SIG-M5 treated with dmso at 0.1 percent for 504 hours (cell line): ENCODE measurements around the gene KCNN4.
A peak's percentile ranks its signal among the peaks of the same experiment; 100 is the strongest.

Source experiments
- DNase-seq: peaks from one replicate; lab custom pipeline; 2025; ENCODE audit not compliant: unreplicated experiment; lab: John Stamatoyannopoulos, UW

Gene KCNN4

DNA sequence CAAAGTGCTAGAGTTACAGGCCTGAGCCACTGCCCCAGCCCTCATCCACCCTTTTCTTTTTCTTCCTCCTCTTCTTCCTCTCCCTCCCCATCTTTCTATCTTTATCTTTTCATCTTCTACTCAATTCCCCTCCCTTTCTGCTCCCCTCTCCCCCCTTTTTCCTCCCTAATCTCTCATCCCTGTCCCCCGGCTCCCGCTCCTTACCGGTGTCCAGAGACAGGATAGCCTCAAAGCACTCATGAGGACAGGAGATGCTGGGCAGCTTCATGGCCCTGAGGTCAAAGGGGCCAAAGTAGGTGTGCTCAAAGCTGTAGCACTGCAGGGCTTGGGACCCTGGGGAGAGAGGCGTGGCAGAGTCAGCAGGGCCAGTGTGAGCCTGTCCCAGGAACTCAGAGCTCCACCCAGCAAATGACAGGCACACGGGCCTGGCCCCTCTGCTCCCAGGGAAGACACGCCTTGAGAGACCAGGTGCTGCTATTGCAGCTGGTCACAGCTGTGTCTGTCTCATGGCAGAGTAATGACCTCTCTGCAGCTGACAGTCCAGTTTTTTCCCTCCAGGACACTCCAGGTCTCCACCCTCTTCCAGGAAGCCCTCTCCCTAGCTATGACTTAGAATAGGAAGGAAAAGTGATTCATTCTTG is 18.8 kb upstream of the KCNN4 start:
- no peak for DNase-seq

GRCh38 chr19:43798546-43799409 is 18.0 kb upstream of the KCNN4 start:
- DNase-seq = no peak

- no peak for DNase-seq
Measured at GRCh38 chr19:43798026-43798545, 17.3 kb upstream of the KCNN4 start.

- DNase-seq = no peak
Measured at GRCh38 chr19:43797556-43797955, 16.8 kb upstream of the KCNN4 start.

DNA sequence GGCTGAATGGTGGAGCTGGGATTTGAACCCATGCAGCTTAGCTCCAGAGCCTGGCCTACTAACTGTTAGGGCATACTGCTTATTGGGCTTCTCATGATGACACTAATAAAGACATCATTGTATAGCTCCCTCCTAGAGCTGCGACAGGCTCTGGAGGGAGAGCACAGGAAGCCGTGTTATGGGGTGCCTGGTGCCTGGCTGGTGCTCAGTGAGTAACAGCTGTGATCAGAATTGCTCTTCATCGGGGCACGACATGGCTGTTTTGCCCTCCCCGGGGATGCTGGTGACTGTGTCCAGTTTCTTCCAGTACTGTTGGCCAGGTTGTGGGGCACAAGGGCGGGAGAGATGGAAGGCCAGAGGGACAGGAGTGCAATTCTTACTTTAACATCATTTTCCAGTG is 16.3 kb upstream of the KCNN4 start:
- no peak for DNase-seq

- peak; percentile 35 for DNase-seq
Measured at GRCh38 chr19:43790587-43790986, 9.8 kb upstream of the KCNN4 start.

DNA sequence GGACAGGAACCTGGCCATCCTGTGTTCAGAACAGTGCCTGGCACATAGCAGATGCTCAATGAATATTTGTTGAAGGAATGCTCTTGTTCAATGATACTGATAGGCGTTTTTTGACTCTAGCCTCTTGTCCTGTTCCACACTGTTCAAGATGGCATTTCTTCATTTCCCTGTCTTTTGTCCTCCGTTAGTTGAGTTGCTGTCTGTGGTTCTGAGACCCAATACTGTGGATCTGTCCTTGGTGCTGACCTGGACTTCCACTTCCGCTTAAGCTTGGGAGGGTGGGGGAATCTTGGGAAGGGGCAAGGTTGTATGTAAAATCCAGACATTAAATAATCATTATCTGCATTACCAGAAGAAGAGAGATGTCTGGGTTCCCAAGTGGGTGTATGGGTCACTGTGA is 8.3 kb upstream of the KCNN4 start:
- DNase-seq = peak; percentile 61

DNA sequence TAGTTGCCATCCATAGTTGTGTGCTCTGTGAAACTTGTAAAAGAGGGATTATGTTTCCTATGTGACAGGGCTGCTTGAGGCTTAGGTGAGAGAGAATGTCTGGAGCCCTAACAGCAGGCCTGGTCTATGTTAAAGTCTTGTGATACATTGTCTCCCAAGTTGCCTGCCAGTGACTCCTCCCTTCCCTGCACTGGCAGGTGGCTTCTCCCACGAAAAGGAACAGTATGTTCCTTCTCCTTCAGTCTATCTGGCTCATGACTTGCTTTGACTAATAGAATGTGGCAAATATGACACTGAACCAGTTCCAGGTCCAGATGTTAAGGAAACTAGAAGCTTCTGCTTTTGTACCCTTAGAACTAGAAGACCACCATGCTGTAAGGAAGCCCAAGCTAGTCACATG is 5.9 kb upstream of the KCNN4 start:
- DNase-seq = no peak

DNA sequence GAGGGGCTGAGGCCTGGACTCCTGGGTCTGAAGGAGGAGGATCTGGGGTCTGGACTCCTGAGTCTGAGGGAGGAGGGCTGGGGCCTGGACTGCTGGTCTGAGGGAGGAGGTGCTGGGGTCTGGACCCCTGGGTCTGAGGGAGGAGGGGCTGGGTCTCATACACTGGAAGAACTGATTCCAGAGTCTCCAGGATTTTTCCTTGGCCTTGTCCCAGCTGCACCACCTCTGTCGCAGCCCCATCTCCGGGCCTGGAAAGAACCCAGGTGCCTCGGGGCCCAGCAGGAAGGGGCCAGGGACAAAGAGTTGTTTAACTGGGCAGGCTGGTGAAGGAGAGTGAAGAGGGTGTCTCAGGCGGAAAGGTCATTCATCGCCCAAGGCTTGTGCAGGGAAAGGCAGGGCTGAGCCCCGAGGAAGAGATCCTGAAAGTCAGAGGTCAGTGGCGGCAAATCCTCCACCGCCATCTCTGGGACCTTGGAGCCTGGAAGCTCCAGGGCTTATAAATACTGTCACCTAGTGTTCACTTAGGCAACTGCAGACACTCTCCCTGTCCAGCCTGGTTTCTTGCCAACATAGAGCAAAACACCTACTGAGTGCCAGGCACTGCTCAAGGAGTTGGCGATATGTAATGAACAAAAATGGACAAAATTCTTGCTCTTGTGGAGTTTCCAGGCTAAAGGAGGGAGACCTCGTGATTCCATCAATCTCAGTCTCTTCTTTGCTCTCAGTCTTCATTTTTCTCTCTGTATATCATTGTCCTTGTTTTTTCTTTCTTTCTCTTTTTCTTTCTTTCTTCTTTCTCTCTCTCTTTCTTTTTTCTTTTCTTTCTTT is 4.4 kb upstream of the KCNN4 start:
- peak; percentile 79 for DNase-seq

DNA sequence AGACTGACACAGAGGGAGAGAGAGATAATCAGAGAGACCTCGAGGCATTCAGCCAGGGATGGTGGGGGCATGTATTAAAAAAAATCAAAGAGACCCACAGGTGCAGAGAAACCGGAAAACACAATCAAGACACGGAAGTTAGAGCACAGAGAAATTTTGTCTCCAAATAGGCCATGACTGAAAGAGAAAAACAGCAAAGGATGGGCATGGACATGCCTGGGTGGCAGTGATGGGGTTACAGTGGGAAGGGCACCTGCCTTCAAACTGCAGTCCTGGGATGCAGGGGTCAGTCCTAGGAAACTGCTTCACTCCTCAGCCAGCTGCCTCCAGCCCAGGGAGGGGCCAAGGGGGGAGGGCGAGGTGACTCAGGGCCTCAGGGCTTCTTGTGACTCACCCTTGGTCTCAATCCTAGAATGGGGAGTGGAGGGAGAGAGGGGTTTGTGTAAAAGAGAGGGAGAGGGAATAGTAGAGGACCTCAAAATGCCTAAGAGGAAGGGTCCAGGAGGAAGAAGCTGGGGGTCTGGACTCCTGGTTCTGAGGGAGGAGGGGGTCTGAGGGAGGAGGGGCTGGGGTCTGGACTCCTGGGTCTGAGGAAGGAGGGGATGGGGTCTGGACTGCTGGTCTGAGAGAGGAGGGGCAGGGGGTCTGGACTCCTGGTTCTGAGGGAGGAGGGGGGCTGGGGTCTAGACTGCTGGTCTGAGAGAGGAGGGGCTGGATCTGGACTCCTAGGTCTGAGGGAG is 3.6 kb upstream of the KCNN4 start:
- peak; percentile 30 for DNase-seq

DNA sequence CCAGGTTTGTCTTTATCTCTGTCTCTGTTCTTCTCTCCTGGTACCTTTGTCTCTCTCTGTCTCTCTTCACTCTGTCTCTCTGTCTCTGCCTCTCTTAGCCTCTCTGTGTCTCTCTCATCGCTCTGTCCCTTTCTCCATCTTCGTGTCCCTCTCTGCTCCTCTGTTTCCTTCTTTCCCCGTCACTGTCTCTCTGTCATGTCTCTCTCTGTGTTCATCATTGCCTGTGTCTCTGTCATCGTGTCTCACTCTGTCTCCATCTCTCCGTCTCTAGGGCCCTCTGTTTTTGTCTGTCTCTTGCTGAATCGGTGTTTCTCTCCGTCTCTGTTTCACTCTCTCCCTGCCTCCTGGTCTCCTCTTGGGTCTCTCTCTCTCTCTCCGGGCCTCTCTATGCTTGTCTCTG is 2.9 kb upstream of the KCNN4 start:
- DNase-seq = no peak

GRCh38 chr19:43782689-43783231 is 2.0 kb upstream of the KCNN4 start:
- no peak for DNase-seq

- DNase-seq = no peak
Measured at GRCh38 chr19:43782311-43782660, 1.5 kb upstream of the KCNN4 start.

DNA sequence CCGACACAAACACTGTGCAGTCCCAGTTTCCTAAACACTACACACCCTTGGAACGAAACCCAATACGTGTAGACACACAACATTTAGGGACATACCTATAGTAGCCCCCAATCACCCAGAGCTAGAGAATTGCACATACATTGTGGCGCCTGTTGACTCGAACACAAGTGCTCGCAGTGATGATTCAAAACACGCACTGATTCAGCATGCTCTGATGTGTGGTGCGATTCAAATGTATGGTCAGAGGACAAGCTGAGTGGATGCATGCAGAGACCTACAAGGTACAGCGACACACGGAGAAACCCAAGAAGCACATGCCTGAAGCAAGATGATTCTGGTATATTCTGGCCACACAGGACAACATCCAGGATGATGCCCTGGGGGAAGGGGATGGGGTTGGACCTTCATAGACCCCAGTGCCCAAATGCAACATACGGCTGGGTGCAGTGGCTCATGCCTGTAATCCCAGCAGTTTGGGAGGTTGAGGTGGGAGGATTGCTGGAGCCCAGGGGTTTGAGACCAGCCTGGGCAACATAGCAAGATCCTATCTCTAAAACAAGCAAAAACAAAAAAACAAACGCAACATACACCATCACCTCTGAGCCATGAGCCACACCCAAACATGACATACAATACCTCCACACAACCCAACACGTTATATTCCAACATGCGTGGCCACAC is 997 bp upstream of the KCNN4 start:
- DNase-seq = no peak

DNA sequence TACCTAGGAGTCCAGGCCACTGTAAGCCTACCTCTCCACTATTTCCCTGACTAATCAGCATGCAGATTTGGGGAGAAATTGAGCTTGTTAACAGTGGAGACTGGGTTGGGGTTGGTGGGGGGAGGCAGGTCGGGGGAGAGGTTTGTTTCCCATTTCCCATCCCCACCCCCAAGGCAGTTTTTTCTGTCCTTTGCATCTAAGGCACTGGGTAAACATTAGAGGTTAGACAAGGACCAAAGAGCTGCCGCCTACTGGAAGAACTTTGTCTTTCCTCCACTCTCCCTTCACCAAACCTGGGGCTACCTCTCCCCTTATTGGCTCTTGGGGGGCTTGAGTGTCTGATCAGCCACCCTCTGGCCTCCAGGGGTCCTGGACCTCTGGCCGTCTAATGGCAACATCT is 953 bp downstream of the KCNN4 start:
- DNase-seq = peak; percentile 61

DNA sequence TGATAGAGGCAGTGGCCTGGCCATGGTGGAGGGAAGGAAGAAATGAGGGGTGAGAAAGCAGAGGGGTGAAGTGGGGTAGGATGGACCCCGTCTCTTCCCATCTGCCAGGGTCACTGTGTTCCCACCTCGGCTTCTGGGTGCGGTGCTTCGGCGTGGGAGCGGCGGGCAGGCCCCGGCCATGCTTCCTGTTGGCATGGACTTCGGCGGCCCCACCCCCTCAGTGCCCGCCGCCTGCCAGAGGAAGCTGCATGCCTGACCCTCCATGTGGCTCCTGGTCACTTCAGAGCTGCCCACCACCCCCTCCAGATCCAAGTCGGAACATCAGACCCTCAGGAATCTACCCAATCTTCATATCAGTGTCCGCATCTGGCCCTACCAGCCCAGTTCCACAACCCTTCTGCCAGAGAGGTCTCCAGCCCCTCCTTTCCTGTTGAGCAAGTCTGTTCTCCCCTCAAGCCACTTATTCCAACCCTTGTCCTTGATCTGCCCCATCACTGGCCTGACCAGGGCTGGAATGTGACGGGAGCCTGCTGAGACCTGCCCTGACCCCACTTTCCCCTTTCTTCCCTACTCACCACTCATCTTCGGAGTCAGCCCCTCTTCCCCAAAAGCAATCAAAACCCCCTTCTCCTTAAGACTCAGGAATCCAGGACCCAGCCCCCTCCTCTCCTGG is 1.5 kb downstream of the KCNN4 start:
- no peak for DNase-seq

DNA sequence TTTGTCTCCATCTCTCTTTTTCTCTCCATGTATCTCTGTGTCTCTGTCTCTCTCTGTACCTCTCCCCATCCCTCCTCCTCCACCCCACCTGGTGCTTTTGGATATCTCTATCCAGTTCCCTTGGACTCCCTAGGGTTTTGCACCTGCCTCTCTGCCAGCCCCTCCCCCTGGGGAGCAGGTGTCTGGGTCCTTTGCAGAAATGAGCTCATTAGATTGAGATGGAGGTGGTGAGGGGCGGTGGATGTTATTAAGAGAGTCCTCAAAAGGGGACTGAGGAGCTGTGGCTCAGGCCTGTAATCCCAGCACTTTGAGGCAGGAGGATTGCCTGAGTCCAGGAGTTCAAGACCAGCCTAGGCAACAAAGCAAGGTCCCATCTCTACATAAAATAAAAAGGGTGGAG is 2.1 kb downstream of the KCNN4 start:
- DNase-seq = no peak

DNA sequence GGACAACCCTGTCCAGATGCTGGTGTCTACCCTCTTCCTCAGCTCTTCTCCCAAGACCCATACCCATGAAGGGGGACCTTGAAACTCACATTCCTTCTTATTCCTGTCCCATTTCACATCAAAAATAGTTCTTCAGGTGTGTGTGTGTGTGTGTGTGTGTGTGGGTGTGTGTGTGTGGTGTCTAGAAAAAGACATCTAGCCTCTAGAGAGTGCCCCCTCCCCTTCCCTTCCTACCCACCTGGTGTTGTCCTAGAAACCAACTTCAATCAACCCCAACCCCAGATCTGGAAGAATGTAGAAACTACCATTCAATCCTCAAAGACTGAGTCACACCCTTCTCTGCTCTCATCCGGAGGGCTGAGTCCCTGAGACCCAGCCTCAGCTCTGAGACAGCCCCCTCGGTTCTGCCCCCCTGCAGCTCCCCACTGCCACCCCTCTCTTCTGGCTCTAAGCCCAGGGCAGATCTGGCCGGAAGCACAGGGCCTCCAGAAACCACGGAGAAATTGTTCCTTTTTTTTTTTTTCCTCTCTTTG is 3.5 kb downstream of the KCNN4 start:
- DNase-seq = peak; percentile 80

GRCh38 chr19:43776286-43776685 is 4.5 kb downstream of the KCNN4 start:
- DNase-seq = no peak
